GM18499 (cell line): ENCODE results near the gene RSPH6A.

Experiments used
- ATAC-seq: cut with Tn5 transposase; IDR thresholded peaks from one replicate; pipeline ENCODE4 v1.9.1; 2021; ENCODE audit warnings: moderate number of reproducible peaks; ENCODE audit not compliant: insufficient read depth, unreplicated experiment

Gene RSPH6A

DNA sequence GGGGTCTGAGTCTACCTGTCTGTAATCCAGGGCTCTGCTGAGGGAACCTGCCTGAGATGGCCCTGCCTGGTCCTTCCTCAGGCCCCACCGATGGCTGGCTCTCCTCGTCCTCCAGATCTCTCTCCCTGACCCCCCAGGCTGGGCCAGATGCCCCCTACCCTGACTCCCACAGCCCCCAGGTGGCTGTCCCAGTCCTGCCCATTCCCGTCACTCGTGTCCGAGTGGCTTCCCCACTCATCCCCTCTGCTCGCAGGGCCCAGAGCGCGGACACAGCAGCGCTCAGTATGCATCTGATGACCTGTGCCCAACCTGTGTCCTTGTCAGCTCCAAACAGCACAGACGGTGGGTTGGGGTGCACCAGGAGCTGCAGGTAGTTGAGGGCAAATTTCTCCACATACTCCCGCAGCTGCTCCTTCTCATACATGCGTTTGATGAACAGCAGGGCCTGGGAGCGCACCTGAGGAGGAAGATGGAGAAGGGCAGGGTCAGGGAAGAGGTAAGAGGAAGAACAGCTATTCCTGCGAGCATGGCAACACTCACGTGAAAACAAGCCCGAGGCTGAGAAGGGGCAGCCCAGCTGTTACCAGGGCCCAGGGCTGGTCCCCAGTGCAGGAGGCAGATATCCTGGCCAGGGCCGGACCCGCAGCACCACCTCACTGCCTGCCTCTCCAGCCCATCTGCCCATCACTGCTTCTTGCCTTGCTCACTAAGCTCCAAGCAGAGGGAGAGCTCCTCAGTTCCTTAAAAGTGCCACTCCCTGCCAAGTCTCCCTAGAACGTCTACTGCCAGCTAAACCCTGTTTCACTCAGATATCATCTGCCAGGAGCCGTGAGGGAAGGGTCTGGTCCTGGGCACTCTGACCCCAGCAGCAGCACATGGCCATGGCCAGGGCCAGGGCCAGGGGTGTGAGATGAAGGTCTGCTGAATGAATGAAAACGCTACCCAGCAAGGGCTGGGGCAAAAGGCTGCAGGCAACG lies 11.1 kb upstream of the RSPH6A start:
- no peak for ATAC-seq

DNA sequence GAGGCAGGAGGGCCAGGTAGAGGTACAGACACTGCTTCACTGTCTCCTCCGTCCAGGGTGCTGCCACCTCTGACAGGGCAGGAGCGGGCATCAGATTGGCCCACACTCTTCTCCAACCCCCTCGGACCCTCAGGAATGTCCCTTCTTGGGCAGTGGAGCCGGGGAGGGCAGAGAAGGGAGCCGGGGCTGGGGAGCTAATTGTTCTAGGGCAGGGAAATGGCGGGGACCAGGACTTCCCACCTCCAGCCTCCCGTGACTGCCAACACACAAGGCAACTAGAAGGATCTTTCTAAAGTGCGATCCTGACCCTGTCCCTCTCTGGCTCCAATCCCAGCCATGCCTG lies 10.1 kb upstream of the RSPH6A start:
- ATAC-seq, result no peak

DNA sequence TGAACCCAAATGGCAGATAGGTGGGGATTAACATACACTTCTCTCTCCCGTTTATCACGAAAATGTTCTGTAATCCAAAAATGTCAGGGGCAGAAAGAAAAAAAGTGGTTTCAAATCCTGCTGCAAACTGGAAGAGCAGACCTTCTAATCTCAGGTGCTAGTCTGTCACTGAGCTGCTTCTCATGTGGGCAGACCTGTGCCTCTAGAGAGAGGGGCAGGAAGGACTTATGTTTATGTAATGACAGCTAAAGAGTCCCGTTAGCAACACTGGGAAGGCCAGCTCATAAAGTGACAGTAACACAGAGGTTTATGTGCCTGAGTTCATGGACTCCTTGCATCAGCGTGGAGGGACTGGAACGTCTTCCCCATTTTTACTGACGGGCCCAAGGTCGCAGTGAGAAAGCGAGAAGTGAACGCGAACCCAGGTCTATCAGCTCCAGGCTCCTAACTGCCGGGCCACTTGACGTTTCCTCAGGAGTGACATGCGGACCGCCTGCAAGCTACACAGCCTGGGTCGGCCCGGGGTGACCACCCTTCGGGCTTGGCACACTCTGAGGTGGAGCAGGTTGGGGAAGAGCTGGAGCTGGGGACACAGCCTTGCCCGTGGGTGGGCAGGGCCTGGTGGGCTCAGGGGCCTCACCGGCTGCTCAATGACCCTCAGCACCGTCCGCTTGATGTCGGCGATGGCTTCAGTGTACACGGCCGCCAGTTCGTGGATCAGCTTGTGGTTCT lies 9.6 kb upstream of the RSPH6A start:
- ATAC-seq, result no peak

DNA sequence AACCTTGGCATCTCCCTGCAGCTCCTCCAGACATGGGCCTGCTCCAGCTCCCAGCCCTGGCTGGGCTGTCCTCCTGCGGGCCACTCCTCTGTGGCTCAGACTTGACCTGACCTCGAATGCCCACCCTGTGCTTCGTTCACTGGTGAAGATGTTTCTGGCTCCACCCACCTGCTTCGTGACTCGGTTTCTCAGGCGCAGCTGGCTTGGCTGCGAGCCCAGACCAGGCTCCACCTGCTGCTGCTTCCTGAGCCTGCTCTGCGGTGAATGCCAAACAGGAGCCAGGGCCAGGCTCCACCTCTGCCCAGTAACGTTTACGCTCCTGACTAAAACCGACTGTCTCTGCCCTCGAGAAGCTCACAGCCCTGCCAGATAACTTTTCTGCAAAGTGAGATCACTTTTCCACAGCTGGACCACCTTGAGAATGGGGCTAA lies 8.9 kb upstream of the RSPH6A start:
- ATAC-seq, result no peak

DNA sequence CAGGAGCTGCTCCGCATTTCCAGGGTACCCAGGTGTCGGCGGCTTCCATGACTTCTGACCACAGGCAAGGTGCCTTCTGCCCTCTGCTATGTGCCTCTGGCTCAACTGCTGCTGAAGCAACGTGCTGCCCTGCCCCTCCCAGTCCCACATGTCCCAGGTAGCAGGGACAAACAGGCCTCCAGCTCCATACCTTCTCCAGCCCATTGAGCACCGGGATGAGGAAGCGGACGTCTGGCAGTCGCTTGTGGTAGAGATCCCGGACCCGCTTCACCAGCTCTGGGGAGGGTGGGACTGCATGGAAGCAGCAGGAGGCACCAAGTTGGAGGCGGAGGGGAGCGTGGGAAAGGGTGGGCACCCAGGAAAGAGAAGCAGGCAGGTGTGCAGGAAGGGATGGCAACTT lies 8.1 kb upstream of the RSPH6A start:
- no peak for ATAC-seq

DNA sequence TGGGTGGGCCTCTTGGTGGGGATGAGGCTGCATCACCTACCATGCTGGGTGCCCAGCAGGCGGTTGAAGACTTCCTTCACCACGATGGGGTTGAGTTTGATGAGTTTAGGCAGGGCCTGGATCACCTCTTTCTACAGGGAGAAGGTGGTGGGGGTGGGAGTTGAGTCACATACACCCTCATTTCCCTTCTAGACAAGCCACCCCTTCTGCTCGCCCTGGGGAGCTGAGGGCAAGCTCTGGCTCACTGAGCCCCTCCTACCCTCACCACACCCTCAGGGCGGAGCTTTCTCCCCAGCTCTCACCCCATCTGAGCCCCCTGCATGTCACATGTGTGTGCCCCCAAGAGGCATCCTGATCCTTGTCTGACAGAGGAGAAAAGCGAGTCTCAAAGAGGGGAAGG lies 7.6 kb upstream of the RSPH6A start:
- no peak for ATAC-seq

DNA sequence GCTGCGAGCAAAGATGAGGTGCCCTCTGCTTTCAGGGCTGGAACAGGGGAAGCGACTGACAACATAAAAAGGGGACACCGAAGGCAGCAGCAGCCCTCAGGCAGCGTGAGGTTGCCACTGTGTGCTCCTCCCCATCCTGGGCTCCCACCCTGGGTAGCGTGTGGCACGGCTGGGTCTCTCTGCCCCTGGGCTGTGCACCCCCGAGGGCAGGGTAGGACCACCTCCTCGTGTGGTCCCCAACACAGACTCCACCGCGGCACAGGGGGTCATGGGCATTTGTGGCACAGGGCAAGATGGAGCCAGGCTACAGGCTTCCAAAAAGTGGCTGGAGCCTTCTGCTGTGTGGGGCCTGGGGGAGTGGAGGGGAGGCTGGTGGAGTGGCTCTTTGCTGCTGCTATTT lies 6.5 kb upstream of the RSPH6A start:
- no peak for ATAC-seq

DNA sequence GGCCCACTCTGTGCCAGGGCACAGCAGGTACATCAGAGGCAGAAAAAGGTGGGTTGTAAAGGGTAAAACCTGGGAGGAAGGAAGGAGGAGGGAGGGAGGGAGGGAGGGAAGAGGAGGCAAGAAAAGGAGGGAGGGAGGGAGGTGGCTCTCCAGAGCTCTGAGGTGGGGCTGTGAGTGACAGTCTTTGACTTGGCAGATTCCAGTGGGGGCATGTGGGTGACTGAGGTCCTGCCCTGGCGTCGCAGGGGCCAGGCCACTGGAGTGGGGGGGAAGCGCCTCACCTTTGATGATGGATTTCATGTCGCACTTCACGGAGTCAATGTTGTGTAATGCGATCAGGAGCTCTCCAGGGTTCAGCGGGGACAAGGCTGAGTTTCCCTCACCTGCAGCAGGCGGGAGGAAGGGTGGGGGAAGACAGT lies 6.0 kb upstream of the RSPH6A start:
- no peak for ATAC-seq

DNA sequence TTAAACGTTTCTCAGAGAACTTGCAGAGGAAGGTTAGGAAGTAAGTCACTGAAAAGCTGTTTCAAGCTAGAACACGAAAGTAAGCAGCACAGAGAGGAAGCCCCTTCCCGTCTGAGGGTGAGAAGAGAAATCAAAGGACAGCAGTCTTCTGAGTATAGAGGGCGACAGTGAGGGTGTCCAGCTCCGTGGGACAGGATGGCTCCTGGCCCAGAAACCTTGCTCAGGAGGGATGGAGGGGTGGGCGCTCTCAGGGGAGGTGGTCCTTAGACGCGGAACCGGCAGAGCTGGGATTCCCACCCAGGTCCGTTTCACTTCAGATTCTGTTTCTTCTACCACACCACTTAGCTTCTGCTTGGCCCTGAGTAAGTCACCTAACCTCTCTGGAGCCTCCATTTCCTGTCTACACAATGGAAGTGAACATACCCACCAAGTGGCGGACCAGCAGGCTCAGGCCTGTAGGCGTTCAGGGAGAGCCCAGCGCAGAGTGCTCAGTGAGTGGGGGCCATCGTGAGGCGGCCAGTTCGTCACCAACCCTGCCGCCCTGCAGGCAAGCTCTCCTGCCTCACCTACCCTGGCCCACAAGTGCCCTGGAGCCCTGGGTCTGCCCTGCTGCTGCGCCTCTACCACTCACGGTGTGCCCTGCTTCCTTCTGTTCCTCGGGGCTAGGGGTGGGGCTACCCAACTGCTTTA lies 5.5 kb upstream of the RSPH6A start:
- ATAC-seq, result no peak

DNA sequence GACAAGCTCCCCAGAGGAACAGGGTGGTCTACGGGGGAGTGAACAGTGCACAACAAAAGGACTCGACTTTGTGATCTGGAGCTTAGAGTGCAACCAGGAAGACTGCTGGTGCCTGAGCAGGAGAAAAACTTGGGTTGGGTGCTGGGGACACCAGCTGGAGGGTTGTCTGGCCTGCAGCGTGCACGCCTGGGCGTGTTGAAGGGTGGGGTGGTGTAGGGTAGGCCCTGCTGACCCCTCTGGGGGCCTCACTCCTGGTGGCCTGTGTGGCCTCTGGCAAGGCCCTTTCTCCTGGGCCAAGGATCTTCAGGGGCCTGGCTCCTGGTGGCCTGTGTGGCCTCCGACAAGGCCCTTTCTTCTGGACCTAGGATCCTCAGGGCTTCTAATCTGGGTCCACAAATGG lies 4.7 kb upstream of the RSPH6A start:
- no peak for ATAC-seq

DNA sequence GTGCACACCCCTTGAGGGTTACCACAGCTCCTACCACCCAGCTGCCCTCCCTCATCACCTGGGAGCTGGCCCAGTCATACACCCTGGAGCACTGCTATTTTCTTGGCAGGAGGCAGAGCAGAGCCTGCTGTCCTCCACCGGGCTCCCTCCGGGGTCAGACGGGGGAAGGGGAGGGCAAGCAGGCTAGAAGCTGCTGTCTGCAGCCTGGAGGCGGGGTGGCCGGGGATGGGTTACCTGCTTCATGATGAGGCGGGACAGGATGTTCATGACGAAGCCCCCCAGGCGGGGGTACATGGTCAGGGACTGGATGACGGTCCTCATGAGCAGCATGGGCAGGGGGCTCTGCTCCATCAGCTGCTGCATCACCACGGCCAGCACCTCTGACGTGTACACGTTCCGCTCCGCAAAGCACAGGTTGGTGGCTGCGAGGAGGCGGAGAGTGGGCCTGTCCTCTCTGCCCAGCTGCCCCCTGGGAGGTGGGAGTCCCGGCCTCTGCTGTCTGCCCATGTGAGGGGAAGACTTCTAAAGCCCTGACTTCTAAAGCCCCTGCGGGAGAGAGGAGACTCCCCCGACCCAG lies 2.7 kb upstream of the RSPH6A start:
- no peak for ATAC-seq

DNA sequence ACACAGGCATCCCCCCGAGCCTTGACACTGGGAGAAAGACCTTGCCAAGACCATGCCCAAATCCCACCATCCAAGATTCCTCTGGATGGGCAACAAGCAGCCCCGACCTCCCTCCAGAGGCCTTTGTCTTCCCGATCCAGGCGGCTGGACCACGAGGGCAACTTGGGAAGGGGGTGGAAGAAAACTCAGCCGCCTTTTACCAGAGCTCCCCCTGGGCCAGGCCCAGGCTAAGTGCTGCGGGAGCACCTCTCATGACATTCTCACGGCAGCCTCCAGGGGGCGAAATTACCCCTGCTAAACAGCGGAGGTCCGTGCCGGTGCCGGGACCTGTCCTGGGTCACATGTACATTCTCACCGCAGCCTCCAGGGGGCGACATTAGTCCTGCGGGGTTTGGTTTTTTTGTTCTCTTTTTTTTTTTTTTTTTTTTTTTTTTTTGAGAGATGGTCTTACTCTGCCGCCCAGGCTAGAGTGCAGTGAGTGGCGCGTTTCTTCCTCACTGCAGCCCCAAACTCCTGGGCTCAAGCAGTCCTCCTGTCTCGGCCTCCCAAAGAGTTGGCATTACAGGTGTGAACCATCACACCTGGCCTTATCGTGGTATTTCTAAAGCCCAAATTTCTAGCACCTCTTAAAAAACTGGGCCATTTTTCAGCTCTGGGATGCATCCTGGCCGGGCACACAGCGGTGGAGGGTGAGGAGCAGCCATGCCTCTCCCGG lies 2.1 kb upstream of the RSPH6A start:
- no peak for ATAC-seq

DNA sequence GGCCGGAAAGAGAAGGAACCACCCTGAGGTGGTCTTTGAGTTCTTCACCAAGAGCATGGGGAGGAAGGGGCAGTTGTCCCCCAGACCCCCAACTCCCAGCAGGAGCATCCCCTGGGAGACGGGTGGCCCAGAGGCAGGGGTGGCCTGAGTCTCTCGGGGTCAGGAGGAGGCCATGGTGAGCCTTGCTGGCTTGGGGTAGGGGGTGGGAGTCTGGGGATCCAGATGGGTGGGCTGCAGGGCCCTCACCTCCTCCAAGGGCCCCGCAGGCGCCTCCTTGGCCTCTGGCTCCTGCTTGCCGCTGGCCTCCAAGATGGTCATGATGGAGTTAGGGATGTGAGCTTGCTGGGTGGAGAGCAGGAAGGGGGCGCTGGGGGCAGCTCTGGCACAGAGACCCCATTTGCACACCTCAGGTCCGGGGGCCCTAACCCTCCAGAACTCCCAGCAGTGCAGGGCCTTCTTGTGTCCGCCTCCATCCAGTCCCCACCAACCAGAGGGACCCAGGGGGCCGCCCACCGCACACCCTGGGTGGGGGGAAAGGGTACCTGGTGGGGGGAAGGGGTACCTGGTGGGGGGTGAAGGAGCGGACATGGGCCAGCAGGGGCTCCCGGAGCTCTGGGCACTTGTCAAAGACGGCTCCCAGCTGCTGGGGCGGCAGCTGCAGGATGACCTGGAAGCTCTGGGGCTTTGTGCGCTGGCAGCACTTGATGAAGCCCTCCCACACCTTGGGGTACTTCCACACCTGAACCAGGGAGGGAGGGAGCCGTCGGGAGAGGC lies 1.3 kb upstream of the RSPH6A start:
- no peak for ATAC-seq

DNA sequence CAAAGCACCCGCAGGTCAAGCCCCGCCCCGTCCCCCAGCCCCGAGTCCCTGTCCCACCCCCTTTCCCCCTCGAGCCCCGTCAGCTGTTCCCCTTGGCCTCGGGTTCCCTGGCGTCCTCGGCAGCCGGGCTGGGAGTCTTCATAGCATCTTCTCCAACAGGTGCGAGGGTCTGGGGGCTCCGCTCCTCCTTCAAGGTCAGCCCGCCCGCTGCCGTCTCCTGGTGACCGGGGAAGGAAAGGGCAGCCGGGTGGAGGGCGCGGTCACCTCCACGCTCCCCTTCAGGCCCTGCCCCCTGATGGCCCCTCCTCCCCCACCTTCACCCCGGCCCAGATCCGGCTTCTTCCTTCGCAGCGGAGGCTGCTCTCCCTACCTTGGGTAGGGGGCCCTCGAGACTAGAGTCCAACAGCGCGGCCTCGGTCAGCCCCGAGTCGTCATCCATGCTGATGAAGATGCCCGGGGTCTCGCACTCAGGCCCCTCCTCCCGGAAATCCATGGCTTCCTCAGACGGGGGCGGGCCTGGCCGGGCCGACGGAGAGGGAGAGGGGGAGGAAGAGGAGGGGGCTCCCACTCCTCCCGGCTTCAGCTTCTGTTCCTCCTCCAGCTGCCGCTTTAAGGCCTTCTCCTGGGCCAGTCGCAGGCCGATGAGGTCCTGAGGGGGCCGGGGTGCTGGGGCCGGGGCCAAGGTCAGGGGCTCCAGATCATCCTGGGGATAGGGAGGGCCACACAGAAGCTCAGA lies 541 bp upstream of the RSPH6A start:
- no peak for ATAC-seq

DNA sequence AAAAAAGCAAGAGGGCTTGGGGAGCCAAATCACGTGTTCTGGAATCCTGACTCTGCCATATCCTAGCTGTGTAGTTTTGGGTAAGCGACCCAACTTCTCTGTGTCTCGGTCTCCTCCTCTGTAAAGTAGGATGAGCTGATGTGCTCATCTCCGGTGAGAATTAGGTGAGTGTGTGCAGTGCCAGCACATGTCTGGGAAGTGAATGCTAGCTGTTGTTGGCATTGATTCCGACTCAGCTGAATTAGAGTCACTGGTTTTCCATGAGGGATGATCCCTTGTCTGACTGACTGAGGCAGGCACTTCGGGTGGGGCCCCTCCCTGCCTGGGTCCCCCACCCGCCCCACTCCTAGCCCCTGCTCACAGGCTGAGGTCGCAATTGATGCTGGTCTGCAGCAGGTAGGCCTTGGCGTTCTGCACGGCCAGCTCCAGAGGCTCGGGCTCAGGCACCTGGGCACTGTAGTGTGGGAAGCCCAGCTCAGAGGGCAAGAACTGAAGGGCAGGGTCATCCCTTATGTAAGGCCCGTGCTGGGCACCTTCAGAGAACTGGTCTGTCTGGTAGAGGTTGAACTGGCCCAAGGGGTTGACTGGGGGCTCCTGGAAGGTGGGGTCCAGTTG lies 835 bp downstream of the RSPH6A start:
- no peak for ATAC-seq

DNA sequence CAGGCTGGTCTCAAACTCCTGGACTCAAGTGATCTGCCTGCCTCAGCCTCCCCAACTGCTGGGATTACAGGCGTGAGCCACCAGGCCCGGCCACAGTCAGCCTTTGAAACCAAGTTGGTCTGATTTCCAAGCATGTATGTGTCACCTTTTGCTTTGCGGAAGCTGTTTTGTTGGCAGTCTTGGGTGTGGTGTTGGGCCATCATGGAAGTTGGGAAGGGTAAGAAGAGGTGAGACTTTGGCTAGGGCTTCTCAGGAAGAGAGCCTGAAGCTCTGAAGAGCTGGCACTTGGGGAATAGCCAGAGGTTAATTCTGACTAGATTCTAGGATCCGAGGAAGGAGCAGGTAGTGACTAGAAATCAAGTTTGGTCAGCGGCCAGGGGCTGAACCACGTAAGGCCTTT lies 2.8 kb downstream of the RSPH6A start:
- no peak for ATAC-seq

DNA sequence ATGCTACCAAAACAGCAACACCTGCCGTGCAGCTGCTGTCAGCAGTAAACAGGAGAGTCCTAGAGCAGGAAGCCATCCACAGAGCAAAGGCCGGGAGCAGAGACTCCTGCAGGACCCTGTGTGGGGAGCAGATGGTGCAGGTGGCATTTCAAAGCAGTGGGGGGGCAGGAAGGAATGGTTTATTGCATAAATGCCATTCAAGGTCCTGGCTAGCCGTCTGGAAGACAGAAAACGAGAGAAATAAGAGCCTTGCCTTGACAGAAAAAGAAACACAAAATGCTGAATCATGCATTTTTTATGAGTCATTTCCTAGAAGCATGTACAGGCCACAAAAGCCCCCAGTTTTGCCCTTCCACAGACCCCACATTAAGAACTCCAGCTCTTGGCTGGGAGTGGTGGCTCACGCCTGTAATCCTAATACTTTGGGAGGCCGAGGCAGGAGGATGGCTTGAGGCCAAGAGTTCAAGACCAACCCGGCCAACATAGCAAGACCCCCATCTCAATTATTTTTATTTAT lies 5.4 kb downstream of the RSPH6A start:
- ATAC-seq, result no peak

DNA sequence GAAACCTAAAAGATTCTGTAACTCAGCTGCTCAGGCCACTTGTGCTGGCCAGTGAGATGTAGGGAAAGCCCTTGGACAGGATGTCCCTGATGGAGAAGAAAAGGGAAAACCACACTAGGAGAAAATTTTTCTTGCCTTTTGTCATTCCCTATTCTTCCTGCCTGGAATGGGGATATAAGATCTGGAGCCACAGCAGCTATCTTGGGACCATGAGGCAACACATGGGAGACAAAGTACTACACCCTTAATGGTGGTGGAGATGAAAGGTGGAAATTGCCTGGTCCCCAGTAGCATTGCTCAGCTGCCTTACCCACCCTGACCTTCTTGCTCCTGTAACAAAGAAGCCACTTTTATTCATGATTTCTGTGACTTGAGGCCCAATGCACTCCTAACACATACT lies 9.4 kb downstream of the RSPH6A start:
- ATAC-seq, result no peak
